ENCODE results near the gene DEPDC5. TPM values are rescaled to one million over a fixed set of nuclear protein-coding genes. Genes with fewer than 3 reads are reported as not detected.

The DEPDC5 gene
- total and polyA plus RNA-seq, 10 of the 15 experiments (the other 5 are each of a cell fraction or from before 2014, with no cell fraction given): 3.0 to 38.9 (median 22.8) TPM

DNA sequence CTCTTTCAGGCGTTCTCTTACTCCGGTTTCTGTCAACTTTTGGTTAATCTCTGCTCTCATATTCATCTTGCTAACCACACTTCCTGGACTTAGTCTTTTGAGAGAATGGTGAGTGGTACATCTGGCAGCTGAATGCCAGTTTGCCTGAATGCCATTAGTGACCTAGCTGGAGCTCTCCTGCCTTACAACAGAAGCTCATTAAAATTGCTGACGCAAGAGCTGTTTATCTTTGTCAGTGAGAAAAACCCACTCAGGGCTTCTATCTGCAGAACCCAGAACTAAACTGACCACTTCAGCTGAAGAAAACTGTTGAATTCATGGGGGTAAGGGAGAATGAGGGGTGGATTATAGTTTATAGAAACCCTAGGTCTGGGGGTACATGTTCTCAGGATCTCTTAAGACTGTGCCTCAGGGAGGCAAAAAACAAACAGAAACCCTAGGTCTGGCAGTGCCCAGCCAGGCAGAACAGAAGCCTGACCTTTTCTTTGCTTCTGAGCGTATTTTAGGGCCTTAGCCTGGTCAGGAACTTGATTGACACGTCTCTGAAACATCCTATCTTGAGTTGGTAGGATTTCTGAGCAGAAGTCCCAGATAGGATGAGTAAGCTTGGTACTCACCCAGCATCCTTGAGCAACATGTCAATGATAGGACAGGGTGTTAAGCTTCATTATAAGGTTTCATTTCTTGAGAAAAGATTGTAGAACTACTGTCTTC is 137.7 kb downstream of the DEPDC5 start:
- H3K4me2 ChIP-seq (ENCODE audit: control insufficient read depth, insufficient read depth): no peak overlapping the region
- no peaks in the 10 kb centered on the region for H3K27me3 ChIP-seq (replicated peaks in 1 of 2; ENCODE audit: control insufficient read depth in 2 of 2, insufficient read depth in 2 of 2, low read length in 1 of 2)
- H3K9me3 ChIP-seq (replicated peaks; ENCODE audit: control insufficient read depth, insufficient read depth, low read length): no peaks in the 10 kb centered on the region
- CTCF ChIA-PET: interaction anchor here (1.2 to 1.6 kb wide), 2 partner anchors 11 to 79 kb away, joined by 3 read pairs; no protein-coding TSS in a partner anchor
- no TSS peak for BruUV-seq (replicated peaks)
- 71% methylated on average over 5 of the region's 5 CpGs for WGBS (ENCODE audit: insufficient coverage, insufficient replicate concordance, low lambda C conversion rate, missing lambda C conversion rate)
- SMC1A ChIA-PET (ENCODE audit: uncharacterized antibody, unreplicated experiment): interaction anchor here (1.2 kb wide), 1 partner anchor 33 kb away, joined by 4 read pairs; no protein-coding TSS in a partner anchor
- intact Hi-C loops (cut with micrococcal nuclease; ENCODE audit: unreplicated experiment) (no loop called here), in situ Hi-C loops (cut with MboI) (no loop called here)
- no peak overlapping the region for H3K27ac ChIP-seq (ENCODE audit: control insufficient read depth, insufficient read depth)
- no peak overlapping the region for H2AFZ ChIP-seq (ENCODE audit: control insufficient read depth, low read depth, low read length)
- no peak overlapping the region for H3K9ac ChIP-seq (ENCODE audit: control insufficient read depth, insufficient read depth, low read length)
- ATAC-seq (no peak), FAIRE-seq (no peak), DNase-seq (ENCODE audit: low read depth, low spot score) (no peak)
- no peaks in the 10 kb centered on the region for H3K4me1 ChIP-seq (ENCODE audit: control insufficient read depth, insufficient read depth, low read length)
- H3K4me3 ChIP-seq: no peak overlapping the region
- H3K79me2 ChIP-seq (ENCODE audit: control insufficient read depth, insufficient read depth, low read length): no peaks in the 10 kb centered on the region
- POLR2A ChIA-PET: interaction anchor here (0.6 kb wide), 1 partner anchor 293 kb away, joined by 4 read pairs; no protein-coding TSS in a partner anchor
- H3K36me3 ChIP-seq (ENCODE audit: control insufficient read depth in 2 of 2, insufficient read depth in 2 of 2, low read length in 1 of 2): peaks cover 4 to 10% of the 10 kb centered on the region in 2 experiments; a peak in 3 of 4 replicates
- RAD21 ChIA-PET (ENCODE audit: unreplicated experiment): interaction anchor here (0.6 kb wide), 1 partner anchor 225 kb away, joined by 5 read pairs; no protein-coding TSS in a partner anchor
- no peaks in the 10 kb centered on the region for H4K20me1 ChIP-seq (ENCODE audit: control insufficient read depth, insufficient read depth)
- no peak for TF ChIP-seq ZBED1 (IDR thresholded peaks at IDR 0.05; ENCODE audit: borderline replicate concordance)
- TF ChIP-seq MTA3 (IDR thresholded peaks at IDR 0.05; ENCODE audit: borderline replicate concordance, low read length): no peak
- TF ChIP-seq ZNF24 (IDR thresholded peaks at IDR 0.05): no peak
- no peak for TF ChIP-seq ELK1 (IDR thresholded peaks at IDR 0.05; ENCODE audit: low read depth, low read length)
- no peak for TF ChIP-seq YY1 (IDR thresholded peaks at IDR 0.05; ENCODE audit: low read depth, low read length)
- no peak for TF ChIP-seq EP300 (IDR thresholded peaks at IDR 0.05; ENCODE audit: borderline replicate concordance in 1 of 2, control insufficient read depth in 1 of 2, low read depth in 2 of 2, low read length in 2 of 2)
- TF ChIP-seq SMAD5 (IDR thresholded peaks at IDR 0.05; ENCODE audit: low read depth): no peak
- TF ChIP-seq, protein P1, sequence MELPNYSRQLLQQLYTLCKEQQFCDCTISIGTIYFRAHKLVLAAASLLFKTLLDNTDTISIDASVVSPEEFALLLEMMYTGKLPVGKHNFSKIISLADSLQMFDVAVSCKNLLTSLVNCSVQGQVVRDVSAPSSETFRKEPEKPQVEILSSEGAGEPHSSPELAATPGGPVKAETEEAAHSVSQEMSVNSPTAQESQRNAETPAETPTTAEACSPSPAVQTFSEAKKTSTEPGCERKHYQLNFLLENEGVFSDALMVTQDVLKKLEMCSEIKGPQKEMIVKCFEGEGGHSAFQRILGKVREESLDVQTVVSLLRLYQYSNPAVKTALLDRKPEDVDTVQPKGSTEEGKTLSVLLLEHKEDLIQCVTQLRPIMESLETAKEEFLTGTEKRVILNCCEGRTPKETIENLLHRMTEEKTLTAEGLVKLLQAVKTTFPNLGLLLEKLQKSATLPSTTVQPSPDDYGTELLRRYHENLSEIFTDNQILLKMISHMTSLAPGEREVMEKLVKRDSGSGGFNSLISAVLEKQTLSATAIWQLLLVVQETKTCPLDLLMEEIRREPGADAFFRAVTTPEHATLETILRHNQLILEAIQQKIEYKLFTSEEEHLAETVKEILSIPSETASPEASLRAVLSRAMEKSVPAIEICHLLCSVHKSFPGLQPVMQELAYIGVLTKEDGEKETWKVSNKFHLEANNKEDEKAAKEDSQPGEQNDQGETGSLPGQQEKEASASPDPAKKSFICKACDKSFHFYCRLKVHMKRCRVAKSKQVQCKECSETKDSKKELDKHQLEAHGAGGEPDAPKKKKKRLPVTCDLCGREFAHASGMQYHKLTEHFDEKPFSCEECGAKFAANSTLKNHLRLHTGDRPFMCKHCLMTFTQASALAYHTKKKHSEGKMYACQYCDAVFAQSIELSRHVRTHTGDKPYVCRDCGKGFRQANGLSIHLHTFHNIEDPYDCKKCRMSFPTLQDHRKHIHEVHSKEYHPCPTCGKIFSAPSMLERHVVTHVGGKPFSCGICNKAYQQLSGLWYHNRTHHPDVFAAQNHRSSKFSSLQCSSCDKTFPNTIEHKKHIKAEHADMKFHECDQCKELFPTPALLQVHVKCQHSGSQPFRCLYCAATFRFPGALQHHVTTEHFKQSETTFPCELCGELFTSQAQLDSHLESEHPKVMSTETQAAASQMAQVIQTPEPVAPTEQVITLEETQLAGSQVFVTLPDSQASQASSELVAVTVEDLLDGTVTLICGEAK (IDR thresholded peaks at IDR 0.05; ENCODE audit: borderline replicate concordance): no peak
- no peak for TF ChIP-seq MAX (IDR thresholded peaks at IDR 0.05; ENCODE audit: low read depth, low read length)
- no peak for TF ChIP-seq STAT1 (conservative IDR thresholded peaks at IDR 0.05)
- TF ChIP-seq IKZF1 (conservative IDR thresholded peaks at IDR 0.05): no peak
- no peak for TF ChIP-seq RFX5 (IDR thresholded peaks at IDR 0.05; ENCODE audit: low read depth, low read length)
- TF ChIP-seq CBX5 (IDR thresholded peaks at IDR 0.05; ENCODE audit: low read depth): no peak
- TF ChIP-seq ZNF217 (IDR thresholded peaks at IDR 0.05): no peak
- TF ChIP-seq NFXL1 (IDR thresholded peaks at IDR 0.05; ENCODE audit: borderline replicate concordance): no peak
- no peak for TF ChIP-seq POLR2AphosphoS2 (IDR thresholded peaks at IDR 0.05; ENCODE audit: low read depth, low read length)
- TF ChIP-seq NR2C1 (IDR thresholded peaks at IDR 0.05): no peak
